Osteocyte (in vitro differentiated cells): ENCODE measurements around the gene MYOZ2. TPM values are rescaled to one million over a fixed set of nuclear protein-coding genes. Genes with fewer than 3 reads are reported as not detected.

Experiments used
- DNase-seq: peaks from one replicate; pipeline ENCODE4 v3.0.0; 2021; ENCODE audit warnings: mixed read lengths; ENCODE audit not compliant: unreplicated experiment; ENCODE audit errors: extremely low spot score
- H3K27ac Mint-ChIP-seq: one replicate; pipeline ENCODE4 v1.8.0; 2021; ENCODE audit warnings: mild to moderate bottlenecking, mixed read lengths; ENCODE audit not compliant: unreplicated experiment
- H3K27me3 Mint-ChIP-seq: one replicate; pipeline ENCODE4 v1.8.0; 2021; ENCODE audit warnings: mixed read lengths; ENCODE audit not compliant: unreplicated experiment
- H3K36me3 Mint-ChIP-seq: one replicate; pipeline ENCODE4 v1.8.0; 2021; ENCODE audit warnings: mixed read lengths; ENCODE audit not compliant: unreplicated experiment
- H3K4me1 Mint-ChIP-seq: one replicate; pipeline ENCODE4 v1.8.0; 2021; ENCODE audit warnings: mixed read lengths; ENCODE audit not compliant: unreplicated experiment
- H3K4me3 Mint-ChIP-seq: one replicate; pipeline ENCODE4 v1.8.0; 2021; ENCODE audit warnings: mild to moderate bottlenecking, moderate library complexity, mixed read lengths; ENCODE audit not compliant: unreplicated experiment
- H3K9me3 Mint-ChIP-seq: one replicate; pipeline ENCODE4 v1.8.0; 2021; ENCODE audit warnings: mixed read lengths; ENCODE audit not compliant: unreplicated experiment
- total RNA-seq: library from RNA; stranded (reverse); gene quantifications from 2 replicates; pipeline ENCODE4 v1.2.1, GENCODE V29; 2021
- TF ChIP-seq, protein P1 (sequence below): fragments of 200-600 bp; sonication (generic); IDR thresholded peaks from 2 replicates; pipeline ENCODE4 v1.5.0; 2021; ENCODE audit warnings: antibody characterized with exemption, mild to moderate bottlenecking, moderate library complexity

Gene MYOZ2
- total RNA-seq, 1 donor from 2014 or later, result not detected

DNA sequence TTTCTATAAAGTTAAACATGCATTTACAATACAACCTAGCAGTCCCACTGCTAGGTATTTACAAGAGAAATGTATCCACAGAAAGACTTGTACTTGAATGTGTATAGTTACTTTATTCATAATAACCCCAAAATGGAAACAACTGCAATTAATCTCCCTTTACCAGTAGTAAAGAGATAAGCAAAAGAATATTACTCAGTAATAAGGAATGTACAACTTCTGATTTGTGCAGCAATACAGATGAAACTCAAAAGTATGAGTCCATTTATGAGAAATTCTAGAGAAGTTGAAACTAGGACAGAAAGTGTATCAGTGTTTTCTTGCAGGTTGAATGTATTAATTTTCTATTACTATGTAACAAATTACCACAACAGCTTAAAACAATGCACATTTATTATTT is 92.1 kb downstream of the MYOZ2 start:
- H3K36me3 Mint-ChIP-seq, result peaks cover 17% of the 10 kb centered on the region
- no peak overlapping the region for H3K27ac Mint-ChIP-seq
- TF ChIP-seq, protein P1, sequence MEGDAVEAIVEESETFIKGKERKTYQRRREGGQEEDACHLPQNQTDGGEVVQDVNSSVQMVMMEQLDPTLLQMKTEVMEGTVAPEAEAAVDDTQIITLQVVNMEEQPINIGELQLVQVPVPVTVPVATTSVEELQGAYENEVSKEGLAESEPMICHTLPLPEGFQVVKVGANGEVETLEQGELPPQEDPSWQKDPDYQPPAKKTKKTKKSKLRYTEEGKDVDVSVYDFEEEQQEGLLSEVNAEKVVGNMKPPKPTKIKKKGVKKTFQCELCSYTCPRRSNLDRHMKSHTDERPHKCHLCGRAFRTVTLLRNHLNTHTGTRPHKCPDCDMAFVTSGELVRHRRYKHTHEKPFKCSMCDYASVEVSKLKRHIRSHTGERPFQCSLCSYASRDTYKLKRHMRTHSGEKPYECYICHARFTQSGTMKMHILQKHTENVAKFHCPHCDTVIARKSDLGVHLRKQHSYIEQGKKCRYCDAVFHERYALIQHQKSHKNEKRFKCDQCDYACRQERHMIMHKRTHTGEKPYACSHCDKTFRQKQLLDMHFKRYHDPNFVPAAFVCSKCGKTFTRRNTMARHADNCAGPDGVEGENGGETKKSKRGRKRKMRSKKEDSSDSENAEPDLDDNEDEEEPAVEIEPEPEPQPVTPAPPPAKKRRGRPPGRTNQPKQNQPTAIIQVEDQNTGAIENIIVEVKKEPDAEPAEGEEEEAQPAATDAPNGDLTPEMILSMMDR, result no peak
- peaks cover 11% of the 10 kb centered on the region for H3K9me3 Mint-ChIP-seq
- no peak for DNase-seq
- H3K4me3 Mint-ChIP-seq, result no peak overlapping the region
- H3K4me1 Mint-ChIP-seq, result peaks cover 2% of the 10 kb centered on the region
- no peaks in the 10 kb centered on the region for H3K27me3 Mint-ChIP-seq

DNA sequence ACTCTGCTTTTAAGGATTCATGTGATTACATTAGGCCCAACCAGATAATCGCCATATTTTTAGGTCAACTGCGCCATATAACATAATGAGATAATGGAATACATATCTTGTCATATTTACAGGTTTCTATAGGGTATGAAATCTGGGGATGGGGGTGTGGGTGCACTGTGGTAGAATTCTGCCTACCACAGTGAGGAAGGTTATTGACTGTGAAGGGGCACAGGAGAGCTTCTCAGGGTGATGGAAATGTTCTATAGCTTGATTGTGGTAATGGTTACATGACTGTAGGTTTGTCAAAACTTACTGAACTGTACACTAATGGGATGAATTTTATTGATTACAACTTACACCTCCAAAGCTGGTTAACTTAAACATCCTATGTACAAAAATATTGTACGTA is 92.8 kb downstream of the MYOZ2 start:
- Mint-ChIP-seq H3K36me3 (peaks cover 13% of the 10 kb centered on the region), H3K4me1 (peaks cover 5% of the 10 kb centered on the region), H3K27ac (no peak overlapping the region), H3K27me3 (no peaks in the 10 kb centered on the region), H3K9me3 (peaks cover 11% of the 10 kb centered on the region), H3K4me3 (no peak overlapping the region)
- TF ChIP-seq, protein P1, result no peak
- no peak for DNase-seq

DNA sequence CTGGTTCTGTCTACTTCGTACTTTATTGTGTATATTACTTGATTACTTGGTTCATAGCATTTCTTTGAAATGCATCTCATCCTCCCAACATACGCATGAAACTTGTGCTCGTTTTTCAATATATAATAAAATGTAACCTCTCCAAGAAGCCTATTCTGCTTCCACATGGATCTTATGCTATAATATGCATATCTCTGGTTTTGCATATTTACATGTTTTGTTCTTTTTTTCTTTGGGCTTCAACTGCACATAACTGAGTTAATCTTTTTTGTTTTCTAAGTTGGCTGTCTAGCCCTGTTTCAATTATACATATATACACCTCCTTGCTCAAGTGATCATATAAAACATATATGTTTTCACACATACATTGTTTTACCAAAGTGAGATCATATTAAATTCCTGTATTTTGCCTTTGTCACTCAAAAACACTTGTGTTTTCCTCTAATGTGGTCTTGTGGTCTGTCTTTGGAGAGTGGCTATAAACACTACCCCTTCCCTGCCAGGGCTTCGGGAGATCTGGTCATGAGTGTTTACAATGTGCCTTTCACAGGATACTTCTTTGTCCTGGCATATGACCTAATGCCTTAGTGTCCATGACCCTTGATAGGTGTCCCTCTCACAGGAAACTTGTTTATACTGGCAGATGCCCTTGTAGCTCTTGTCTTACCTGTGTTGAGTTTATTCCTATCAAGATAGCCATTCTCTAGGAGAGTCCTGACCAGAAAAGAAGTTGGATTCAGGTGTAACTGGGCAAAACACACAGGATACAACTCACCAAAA is 94.5 kb downstream of the MYOZ2 start:
- H3K36me3 Mint-ChIP-seq, result peaks cover 5% of the 10 kb centered on the region
- H3K27me3 Mint-ChIP-seq, result no peaks in the 10 kb centered on the region
- TF ChIP-seq, protein P1, result no peak

DNA sequence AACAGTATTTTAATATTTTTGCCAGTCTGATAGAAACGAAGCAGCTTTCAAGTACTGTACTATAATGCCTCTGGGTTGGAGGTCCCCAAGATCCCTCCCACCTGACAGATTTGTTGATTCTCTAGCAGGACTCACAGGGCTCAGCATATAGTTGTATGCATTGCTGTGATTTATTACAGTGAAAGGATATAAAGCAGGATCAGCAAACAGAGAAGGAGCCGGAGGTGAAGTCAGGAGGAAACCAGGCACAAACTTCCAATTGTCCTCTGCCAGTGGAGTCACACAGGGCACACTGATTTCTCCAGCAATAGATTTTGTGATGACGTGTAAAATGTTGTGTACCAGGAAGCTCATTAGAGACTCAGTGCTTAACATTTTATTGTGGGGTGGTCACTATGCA is 95.9 kb downstream of the MYOZ2 start:
- no peak for DNase-seq
- Mint-ChIP-seq H3K36me3 (peaks cover 13% of the 10 kb centered on the region), H3K9me3 (no peaks in the 10 kb centered on the region), H3K27me3 (no peaks in the 10 kb centered on the region), H3K4me1 (peaks cover 13% of the 10 kb centered on the region), H3K27ac (no peak overlapping the region), H3K4me3 (no peak overlapping the region)
- TF ChIP-seq, protein P1, result no peak

More for the DNA sequence above, 94.5 kb downstream of the MYOZ2 start:
- peaks cover 13% of the 10 kb centered on the region for H3K4me1 Mint-ChIP-seq
- no peak overlapping the region for H3K27ac Mint-ChIP-seq
- no peak for DNase-seq
- no peak overlapping the region for H3K4me3 Mint-ChIP-seq
- peaks cover 1% of the 10 kb centered on the region for H3K9me3 Mint-ChIP-seq

DNA sequence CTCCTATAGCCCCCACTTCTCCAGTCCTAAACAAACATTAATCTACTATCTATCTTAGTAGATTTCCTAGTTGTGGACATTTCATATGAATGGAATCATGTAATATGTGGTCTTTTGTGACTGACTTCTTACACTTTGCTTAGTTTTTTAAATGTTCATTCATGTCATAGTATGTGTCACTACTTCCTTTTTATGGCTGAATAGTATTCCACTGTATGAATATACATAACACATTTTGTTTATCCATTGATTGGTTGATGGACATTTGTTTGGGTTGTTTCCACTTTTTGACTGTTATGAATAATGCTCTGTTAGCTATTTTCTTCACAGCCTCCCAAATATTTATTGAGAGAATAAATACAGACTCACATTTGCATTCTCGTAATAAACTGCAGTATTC is 96.7 kb downstream of the MYOZ2 start:
- H3K27me3 Mint-ChIP-seq, result no peaks in the 10 kb centered on the region
- TF ChIP-seq, protein P1, result no peak
- H3K9me3 Mint-ChIP-seq, result no peaks in the 10 kb centered on the region
- H3K27ac Mint-ChIP-seq, result no peak overlapping the region
- no peak for DNase-seq
- H3K4me3 Mint-ChIP-seq, result no peak overlapping the region
- H3K4me1 Mint-ChIP-seq, result peaks cover 13% of the 10 kb centered on the region
- H3K36me3 Mint-ChIP-seq, result peaks cover 19% of the 10 kb centered on the region
